ENCODE data around the gene CTDSPL.

DNA sequence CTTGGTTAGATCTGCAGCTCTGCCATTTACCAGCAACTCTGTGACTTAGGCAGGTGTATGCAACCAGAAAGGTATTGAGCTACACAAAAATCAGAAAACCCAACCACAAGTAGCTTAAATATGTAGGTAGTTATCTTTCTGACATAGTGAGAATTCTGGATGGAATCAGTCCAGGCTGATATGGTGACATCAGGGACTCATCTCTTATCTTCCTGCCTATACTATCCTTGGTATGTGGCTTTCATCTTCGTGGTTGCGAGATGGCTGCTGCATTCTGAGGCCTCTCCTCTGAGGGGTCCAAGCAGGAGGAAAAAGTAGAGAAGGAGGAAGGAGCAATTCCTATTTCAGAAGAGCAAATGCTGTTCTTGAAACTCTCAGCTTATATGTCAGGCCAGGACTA, 40.0 kb downstream of the CTDSPL start:
- TF ChIP-seq POLR2AphosphoS5 (IDR thresholded peaks at IDR 0.05) (no peak), EP300 (IDR thresholded peaks at IDR 0.05) (no peak)
- TF ChIP-seq, protein P1, sequence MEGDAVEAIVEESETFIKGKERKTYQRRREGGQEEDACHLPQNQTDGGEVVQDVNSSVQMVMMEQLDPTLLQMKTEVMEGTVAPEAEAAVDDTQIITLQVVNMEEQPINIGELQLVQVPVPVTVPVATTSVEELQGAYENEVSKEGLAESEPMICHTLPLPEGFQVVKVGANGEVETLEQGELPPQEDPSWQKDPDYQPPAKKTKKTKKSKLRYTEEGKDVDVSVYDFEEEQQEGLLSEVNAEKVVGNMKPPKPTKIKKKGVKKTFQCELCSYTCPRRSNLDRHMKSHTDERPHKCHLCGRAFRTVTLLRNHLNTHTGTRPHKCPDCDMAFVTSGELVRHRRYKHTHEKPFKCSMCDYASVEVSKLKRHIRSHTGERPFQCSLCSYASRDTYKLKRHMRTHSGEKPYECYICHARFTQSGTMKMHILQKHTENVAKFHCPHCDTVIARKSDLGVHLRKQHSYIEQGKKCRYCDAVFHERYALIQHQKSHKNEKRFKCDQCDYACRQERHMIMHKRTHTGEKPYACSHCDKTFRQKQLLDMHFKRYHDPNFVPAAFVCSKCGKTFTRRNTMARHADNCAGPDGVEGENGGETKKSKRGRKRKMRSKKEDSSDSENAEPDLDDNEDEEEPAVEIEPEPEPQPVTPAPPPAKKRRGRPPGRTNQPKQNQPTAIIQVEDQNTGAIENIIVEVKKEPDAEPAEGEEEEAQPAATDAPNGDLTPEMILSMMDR (IDR thresholded peaks at IDR 0.05): no peak
